ENCODE results near the gene APCDD1L. TPM values are rescaled to one million over a fixed set of nuclear protein-coding genes. Genes with fewer than 3 reads are reported as not detected.
A peak's percentile ranks its signal among the peaks of the same experiment; 100 is the strongest.

Gene APCDD1L
- total RNA-seq, 1 donor from 2014 or later = 16.4 TPM

GRCh38 chr20:58492074-58492718, 23.0 kb downstream of the APCDD1L start:
- no peaks in the 10 kb centered on the region for H3K27me3 ChIP-seq (ENCODE audit: insufficient read depth, low read length)

DNA sequence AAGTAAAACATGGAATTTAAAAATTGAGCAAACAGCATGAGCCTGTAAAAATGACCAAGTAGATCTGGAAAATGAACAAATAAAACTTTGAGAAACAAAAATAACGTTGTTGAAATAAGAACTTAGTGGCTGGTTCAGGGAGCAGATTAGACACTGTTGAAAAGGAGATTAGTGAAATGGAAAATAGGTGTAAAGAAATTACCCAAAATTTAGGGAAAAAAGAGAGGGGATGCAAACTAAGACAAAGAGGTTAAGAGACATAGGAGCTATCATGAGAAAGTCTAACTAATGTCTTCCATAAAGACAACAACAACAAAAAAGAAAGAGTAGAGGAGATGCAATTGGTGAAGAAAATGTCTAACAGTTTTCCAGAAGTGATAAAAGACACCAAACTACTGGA, 29.0 kb downstream of the APCDD1L start:
- Mint-ChIP-seq H3K9me3 (ENCODE audit: unreplicated experiment) (peaks cover 53% of the 10 kb centered on the region), H3K4me1 (ENCODE audit: low read depth, unreplicated experiment) (no peaks in the 10 kb centered on the region), H3K27ac (ENCODE audit: unreplicated experiment) (no peak overlapping the region), H3K27me3 (ENCODE audit: low read depth, unreplicated experiment) (no peaks in the 10 kb centered on the region), H3K36me3 (ENCODE audit: low read depth, unreplicated experiment) (peaks cover 37% of the 10 kb centered on the region), H3K4me3 (ENCODE audit: unreplicated experiment) (no peak overlapping the region)
- DNase-seq (ENCODE audit: low read depth) (no peak), FAIRE-seq (no peak)
- Histone ChIP-seq H3K9me3 (ENCODE audit: insufficient read depth, low read depth, low read length) (peaks cover 3% of the 10 kb centered on the region), H3K4me1 (ENCODE audit: insufficient read depth, low read length) (no peaks in the 10 kb centered on the region), H3K4me3 (ENCODE audit: insufficient read depth, low read depth, low read length) (no peak overlapping the region), H3K9ac (ENCODE audit: low read length) (no peak overlapping the region), H3K36me3 (ENCODE audit: insufficient read depth, low read length) (no peaks in the 10 kb centered on the region), H3K27me3 (ENCODE audit: insufficient read depth, low read length) (no peaks in the 10 kb centered on the region), H2AFZ (ENCODE audit: low read depth, low read length) (no peak overlapping the region), H3K27ac (ENCODE audit: low read depth, low read length) (no peak overlapping the region), H4K20me1 (ENCODE audit: insufficient read depth, low read length) (peaks cover 6% of the 10 kb centered on the region), H3K79me2 (ENCODE audit: insufficient read depth, low read length) (peaks cover 2% of the 10 kb centered on the region), H3K4me2 (ENCODE audit: low read length) (no peak overlapping the region)
- TF ChIP-seq, protein P1, sequence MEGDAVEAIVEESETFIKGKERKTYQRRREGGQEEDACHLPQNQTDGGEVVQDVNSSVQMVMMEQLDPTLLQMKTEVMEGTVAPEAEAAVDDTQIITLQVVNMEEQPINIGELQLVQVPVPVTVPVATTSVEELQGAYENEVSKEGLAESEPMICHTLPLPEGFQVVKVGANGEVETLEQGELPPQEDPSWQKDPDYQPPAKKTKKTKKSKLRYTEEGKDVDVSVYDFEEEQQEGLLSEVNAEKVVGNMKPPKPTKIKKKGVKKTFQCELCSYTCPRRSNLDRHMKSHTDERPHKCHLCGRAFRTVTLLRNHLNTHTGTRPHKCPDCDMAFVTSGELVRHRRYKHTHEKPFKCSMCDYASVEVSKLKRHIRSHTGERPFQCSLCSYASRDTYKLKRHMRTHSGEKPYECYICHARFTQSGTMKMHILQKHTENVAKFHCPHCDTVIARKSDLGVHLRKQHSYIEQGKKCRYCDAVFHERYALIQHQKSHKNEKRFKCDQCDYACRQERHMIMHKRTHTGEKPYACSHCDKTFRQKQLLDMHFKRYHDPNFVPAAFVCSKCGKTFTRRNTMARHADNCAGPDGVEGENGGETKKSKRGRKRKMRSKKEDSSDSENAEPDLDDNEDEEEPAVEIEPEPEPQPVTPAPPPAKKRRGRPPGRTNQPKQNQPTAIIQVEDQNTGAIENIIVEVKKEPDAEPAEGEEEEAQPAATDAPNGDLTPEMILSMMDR (IDR thresholded peaks at IDR 0.05; ENCODE audit: insufficient read depth, low read depth, low read length) = no peak
- TF ChIP-seq EZH2 (IDR thresholded peaks at IDR 0.05; ENCODE audit: insufficient read depth, low read length) = no peak

More at GRCh38 chr20:58492074-58492718, 23.0 kb downstream of the APCDD1L start:
- Mint-ChIP-seq H3K4me1 (ENCODE audit: low read depth, unreplicated experiment) (peaks cover 3% of the 10 kb centered on the region), H3K27me3 (ENCODE audit: low read depth, unreplicated experiment) (no peaks in the 10 kb centered on the region), H3K27ac (ENCODE audit: unreplicated experiment) (no peak overlapping the region), H3K9me3 (ENCODE audit: unreplicated experiment) (peaks cover 18% of the 10 kb centered on the region), H3K4me3 (ENCODE audit: unreplicated experiment) (no peak overlapping the region), H3K36me3 (ENCODE audit: low read depth, unreplicated experiment) (peaks cover 11% of the 10 kb centered on the region)
- no peak for DNase-seq (ENCODE audit: low read depth)
- no peak for FAIRE-seq
- H3K79me2 ChIP-seq (ENCODE audit: insufficient read depth, low read length) = peaks cover 14% of the 10 kb centered on the region
- H3K9me3 ChIP-seq (ENCODE audit: insufficient read depth, low read depth, low read length) = no peaks in the 10 kb centered on the region
- no peak for TF ChIP-seq EZH2 (IDR thresholded peaks at IDR 0.05; ENCODE audit: insufficient read depth, low read length)
- TF ChIP-seq, protein P1 (IDR thresholded peaks at IDR 0.05; ENCODE audit: insufficient read depth, low read depth, low read length) = no peak
- H3K4me3 ChIP-seq (ENCODE audit: insufficient read depth, low read depth, low read length) = no peak overlapping the region
- H4K20me1 ChIP-seq (ENCODE audit: insufficient read depth, low read length) = peaks cover 14% of the 10 kb centered on the region
- no peak overlapping the region for H3K27ac ChIP-seq (ENCODE audit: low read depth, low read length)
- H2AFZ ChIP-seq (ENCODE audit: low read depth, low read length) = no peak overlapping the region
- H3K4me2 ChIP-seq (ENCODE audit: low read length) = no peak overlapping the region
- no peaks in the 10 kb centered on the region for H3K36me3 ChIP-seq (ENCODE audit: insufficient read depth, low read length)
- H3K9ac ChIP-seq (ENCODE audit: low read length) = no peak overlapping the region
- no peaks in the 10 kb centered on the region for H3K4me1 ChIP-seq (ENCODE audit: insufficient read depth, low read length)

DNA sequence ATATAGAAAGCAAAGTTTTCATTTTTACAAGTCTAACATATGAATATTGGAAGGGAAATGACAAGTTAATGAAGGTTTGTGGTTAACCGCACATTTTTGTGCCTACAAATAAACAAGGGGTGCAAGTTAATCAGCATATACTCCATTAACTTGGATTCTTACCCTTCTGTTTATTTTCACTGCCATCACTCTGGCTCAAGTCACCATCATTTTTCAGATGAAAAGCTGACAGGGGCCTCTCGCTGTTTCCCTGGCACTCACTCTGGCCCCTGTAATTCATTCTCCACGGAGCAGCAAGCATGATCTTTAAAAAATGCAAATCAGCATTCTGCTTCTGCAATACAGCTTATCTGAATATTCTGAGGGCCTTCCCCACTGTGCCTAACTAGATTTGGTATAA, 29.8 kb downstream of the APCDD1L start:
- Histone ChIP-seq H3K9me3 (ENCODE audit: insufficient read depth, low read depth, low read length) (peaks cover 3% of the 10 kb centered on the region), H3K4me2 (ENCODE audit: low read length) (no peak overlapping the region), H3K79me2 (ENCODE audit: insufficient read depth, low read length) (no peaks in the 10 kb centered on the region), H4K20me1 (ENCODE audit: insufficient read depth, low read length) (peaks cover 3% of the 10 kb centered on the region), H3K4me3 (ENCODE audit: insufficient read depth, low read depth, low read length) (no peak overlapping the region), H3K27me3 (ENCODE audit: insufficient read depth, low read length) (no peaks in the 10 kb centered on the region), H3K4me1 (ENCODE audit: insufficient read depth, low read length) (no peaks in the 10 kb centered on the region), H2AFZ (ENCODE audit: low read depth, low read length) (no peak overlapping the region), H3K9ac (ENCODE audit: low read length) (no peak overlapping the region), H3K27ac (ENCODE audit: low read depth, low read length) (no peak overlapping the region), H3K36me3 (ENCODE audit: insufficient read depth, low read length) (no peaks in the 10 kb centered on the region)
- Mint-ChIP-seq H3K4me1 (ENCODE audit: low read depth, unreplicated experiment) (no peaks in the 10 kb centered on the region), H3K4me3 (ENCODE audit: unreplicated experiment) (no peak overlapping the region), H3K9me3 (ENCODE audit: unreplicated experiment) (peaks cover 55% of the 10 kb centered on the region), H3K27me3 (ENCODE audit: low read depth, unreplicated experiment) (no peaks in the 10 kb centered on the region), H3K36me3 (ENCODE audit: low read depth, unreplicated experiment) (peaks cover 42% of the 10 kb centered on the region), H3K27ac (ENCODE audit: unreplicated experiment) (no peak overlapping the region)
- FAIRE-seq (no peak), DNase-seq (ENCODE audit: low read depth) (peak; percentile 16)
- no peak for TF ChIP-seq EZH2 (IDR thresholded peaks at IDR 0.05; ENCODE audit: insufficient read depth, low read length)
- TF ChIP-seq, protein P1 (IDR thresholded peaks at IDR 0.05; ENCODE audit: insufficient read depth, low read depth, low read length) = no peak
